ACHN (cell line): Measurements from ENCODE around the gene HAGH.

Experiments
- DNase-seq: peaks from one replicate; pipeline ENCODE4 v3.0.0-alpha.2; 2015
- in situ Hi-C: cut with HindIII; loops from 2 replicates; pipeline ENCODE4 v1.10.0; 2017; ENCODE audit warnings: low sequenced_read_pairs, low pct_ligation_motif_present, low pct_unique_long_range_greater_than_20kb

The HAGH gene

DNA sequence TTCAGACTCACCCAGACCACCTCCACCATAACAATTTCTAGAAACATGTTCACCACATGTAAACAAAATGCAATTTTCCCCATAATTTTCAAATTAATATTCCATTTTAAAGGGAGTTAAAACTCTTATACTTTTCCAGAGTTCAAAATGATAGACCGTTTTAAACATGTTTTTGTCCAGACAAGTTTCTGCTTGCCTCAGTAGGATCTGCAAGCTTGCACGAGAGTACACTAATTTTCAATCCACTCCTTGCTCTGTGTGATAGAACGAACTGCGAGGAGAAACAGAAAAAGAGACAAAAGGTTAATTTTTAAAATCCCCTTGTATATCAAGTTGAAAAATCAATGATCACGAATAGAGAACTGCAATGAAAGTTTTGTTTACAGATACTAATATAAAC, 7.5 kb upstream of the HAGH start:
- in situ Hi-C loops: no loop called here
- DNase-seq: no peak

DNA sequence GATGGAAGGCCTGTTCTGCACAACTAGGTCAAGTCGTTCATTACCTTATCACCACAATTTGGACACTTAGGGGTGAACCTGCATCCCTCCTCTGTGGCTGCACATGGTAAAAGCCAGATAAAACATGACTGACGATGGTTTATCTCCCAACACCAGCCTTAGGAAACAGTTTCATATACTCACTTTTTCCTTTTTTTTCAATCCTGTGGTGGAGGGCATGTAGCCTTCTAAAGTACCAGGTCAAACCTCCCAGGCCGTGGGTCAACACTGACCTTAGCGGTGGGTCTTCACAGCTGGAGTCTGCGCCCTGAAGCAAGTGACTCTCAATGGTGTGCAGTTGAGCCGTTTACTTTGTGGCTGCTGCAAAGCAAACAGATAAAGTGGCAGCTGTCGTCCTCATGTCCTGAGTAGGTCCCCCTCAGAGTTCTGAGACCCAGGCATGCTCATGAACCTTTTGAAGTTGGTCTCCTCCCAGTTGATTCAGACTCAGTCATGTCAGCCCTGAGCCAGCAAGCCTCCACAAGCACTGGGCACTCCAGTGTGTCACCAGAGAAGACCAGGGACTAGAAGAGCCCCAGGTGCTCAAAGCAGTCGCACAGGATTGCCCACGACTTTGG, 6.3 kb upstream of the HAGH start:
- in situ Hi-C loops: no loop called here
- DNase-seq: no peak

- in situ Hi-C loops: no loop called here
- no peak for DNase-seq
These were observed 4.8 kb upstream of the HAGH start for GRCh38 chr16:1831186-1832075.

DNA sequence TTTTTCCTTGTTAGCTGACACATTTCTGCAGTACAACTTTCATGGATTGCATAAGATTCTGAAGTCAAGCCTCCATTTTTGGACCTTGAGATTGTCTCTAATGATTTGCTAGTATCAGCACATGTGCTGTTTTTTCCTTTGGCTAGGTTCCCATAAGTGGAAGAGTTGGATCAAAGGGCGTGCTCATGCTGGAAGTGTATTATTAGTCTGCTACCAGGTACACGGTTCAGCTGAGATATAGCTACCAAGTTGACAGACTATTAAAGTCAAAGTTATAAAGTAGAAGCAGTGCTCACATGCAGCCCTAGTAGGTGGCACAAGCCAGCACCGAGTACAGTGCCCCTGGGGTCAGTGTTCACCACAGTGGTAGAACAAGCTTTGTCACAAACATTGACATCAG, 3.6 kb upstream of the HAGH start:
- no peak for DNase-seq
- in situ Hi-C loops: no loop called here

- peak; percentile 69 for DNase-seq
- in situ Hi-C loops: no loop called here
These were observed 2.2 kb upstream of the HAGH start for GRCh38 chr16:1828645-1829410.

- in situ Hi-C loops: no loop called here
- peak; percentile 78 for DNase-seq
These were observed 548 bp downstream of the HAGH start for GRCh38 chr16:1825864-1826690.

GRCh38 chr16:1825381-1825863, 1.2 kb downstream of the HAGH start:
- in situ Hi-C loops: no loop called here

GRCh38 chr16:1823821-1824220, 2.8 kb downstream of the HAGH start:
- in situ Hi-C loops: no loop called here
- peak; percentile 86 for DNase-seq

More at GRCh38 chr16:1825381-1825863, 1.2 kb downstream of the HAGH start:
- no peak for DNase-seq

GRCh38 chr16:1822801-1823200, 3.8 kb downstream of the HAGH start:
- no peak for DNase-seq
- in situ Hi-C loops: no loop called here

GRCh38 chr16:1821861-1822611, 4.6 kb downstream of the HAGH start:
- DNase-seq: no peak
- in situ Hi-C loops: no loop called here

GRCh38 chr16:1820946-1821290, 5.7 kb downstream of the HAGH start:
- no peak for DNase-seq
- in situ Hi-C loops: no loop called here

DNA sequence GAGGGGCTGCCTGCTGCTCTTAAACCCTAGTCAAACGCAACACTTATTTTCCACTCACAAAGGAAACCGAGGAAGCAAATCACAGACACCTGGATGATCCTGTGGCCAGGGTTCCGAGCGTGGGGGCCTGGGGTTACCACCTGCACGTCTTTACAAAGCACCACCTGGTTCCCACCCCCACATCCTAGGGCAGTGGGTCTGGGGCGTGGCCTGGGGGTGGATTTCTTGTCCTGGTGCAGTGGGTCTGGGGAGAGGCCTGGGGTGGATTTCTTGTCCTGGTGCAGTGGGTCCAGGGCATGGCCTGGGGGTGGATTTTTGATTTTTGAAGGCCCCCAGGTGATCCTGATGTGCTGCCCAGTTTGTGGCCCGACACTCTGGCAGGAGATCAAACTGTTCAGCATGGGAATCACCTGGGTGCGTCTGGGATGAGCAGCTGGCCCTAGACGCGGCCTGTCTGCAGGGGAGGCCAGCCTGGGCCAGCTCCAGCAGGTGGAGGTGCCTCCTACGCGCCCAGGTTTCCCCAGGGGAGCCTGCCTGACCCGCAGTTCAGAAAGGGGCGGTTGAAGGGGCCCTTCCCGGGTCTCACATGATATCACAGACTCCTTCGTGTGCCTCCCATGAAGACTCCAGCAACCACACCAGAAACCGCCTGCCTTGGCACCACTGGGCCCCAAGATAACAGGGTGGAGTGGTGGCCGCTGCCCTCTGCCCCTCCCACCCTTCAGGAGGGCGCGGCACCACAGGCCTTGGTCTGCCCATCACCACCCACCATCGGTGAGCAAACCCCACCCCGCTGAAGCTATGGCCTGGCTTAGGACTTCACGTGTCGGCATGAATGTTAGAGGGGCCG, 6.3 kb downstream of the HAGH start:
- DNase-seq: no peak
- in situ Hi-C loops: no loop called here

- no peak for DNase-seq
- in situ Hi-C loops: no loop called here
These were observed 7.0 kb downstream of the HAGH start for GRCh38 chr16:1819611-1820010.

DNA sequence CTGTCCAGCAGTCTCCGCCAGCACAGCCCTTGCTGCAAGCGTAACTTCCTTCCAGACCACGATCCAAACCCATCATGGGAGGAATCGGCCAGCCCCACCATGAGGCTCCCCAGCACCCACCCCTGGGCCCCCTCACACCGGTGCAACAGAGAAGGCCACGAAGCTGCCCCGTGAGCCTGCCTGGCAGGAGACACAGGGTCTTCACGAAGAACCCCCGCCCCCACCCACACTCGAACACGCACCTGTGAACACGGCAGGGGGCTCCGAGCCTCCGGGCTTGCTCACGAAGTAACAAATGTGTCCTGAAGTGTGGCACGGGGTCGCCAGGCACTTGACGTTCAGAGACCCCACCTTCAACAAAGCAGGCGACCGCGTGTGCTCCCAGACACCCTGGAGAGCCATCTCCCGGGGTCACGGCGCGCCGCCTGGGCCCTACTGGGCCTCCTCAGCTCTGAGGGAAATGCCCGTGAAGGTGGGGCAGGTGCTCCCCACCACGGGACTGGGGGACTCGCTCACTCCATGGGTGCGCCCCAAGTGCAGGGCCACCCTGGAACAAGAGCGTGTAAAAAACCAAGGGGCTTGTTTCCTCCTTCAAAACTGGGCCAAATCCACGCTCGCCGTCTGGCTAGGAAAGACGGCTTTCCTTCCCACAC, 7.6 kb downstream of the HAGH start:
- in situ Hi-C loops: no loop called here
- DNase-seq: no peak

DNA sequence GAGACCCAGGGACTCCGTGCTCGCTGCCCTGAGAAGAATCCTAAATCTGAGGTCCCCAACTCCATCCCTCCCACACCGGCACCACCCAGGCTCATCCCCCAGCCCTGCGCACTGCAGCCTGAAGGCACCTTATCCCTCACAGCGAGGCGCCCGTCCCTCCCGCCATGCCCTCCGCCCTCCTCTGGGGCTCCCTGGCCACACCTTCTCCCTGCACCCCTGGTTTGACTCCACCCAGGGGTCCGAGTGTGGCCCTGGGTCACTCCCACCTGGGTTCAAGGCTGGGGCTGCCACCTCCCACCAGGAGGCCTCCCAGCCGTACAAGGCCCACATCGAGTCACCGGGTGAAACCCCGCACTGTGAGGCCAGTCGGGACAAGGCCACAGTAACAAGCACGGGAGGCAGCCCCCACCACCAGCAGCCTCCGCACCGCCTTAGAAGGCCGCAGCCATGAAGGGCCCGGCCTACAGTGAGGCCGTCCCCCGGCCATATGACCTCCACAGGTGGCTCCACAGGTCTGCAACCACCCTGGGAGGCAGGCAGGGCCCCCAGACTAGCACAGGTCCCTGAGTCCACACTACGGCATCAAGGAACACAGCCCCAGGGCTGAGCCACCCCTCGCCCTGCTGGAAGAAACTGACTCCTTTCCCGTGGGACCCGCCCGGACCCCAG, 8.3 kb downstream of the HAGH start:
- no peak for DNase-seq
- in situ Hi-C loops: no loop called here

DNA sequence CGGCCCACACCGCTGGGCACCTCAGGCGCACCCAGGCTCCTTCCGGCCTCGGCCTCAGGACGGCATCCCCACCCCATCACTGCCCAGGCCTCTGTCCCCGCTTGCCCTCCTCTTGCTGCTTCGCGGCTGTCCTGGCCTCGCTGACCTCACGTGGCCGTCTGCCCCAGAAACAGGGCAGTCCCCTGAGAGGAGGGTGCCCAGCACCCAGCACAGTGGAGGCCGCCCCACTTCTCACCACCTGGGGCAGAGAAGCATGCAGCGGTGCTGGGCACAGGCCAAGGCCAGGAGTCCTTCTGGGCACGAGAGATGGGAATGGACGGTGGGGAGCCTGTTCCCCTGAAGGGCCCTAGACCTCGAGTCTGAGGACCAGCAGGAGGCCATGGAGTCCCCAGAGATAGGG, 8.9 kb downstream of the HAGH start:
- in situ Hi-C loops: no loop called here
- no peak for DNase-seq
